GM10266 (cell line): Measurements from ENCODE around the gene MBP.
A peak's percentile ranks its signal among the peaks of the same experiment; 100 is the strongest.

ENCODE experiments used
- DNase-seq: peaks from one replicate; pipeline ENCODE4 v3.0.0; 2012; ENCODE audit errors: extremely low spot score
- CTCF ChIP-seq: IDR thresholded peaks from 2 replicates; pipeline ENCODE4 v1.5.1; 2012; ENCODE audit warnings: mild to moderate bottlenecking, low read depth; ENCODE audit not compliant: control insufficient read depth, insufficient read depth; ENCODE audit errors: missing control alignments

MBP gene

GRCh38 chr18:76982038-76982437, 150.5 kb downstream of the MBP start:
- TF ChIP-seq CTCF = no peak
- DNase-seq = no peak

- DNase-seq = peak; percentile 72
These were observed 151.1 kb downstream of the MBP start for GRCh38 chr18:76981396-76981968.

GRCh38 chr18:76980663-76981395, 151.8 kb downstream of the MBP start:
- no peak for DNase-seq
- no peak for TF ChIP-seq CTCF

More at GRCh38 chr18:76981396-76981968, 151.1 kb downstream of the MBP start:
- TF ChIP-seq CTCF = peak; percentile 39

GRCh38 chr18:76979906-76980305, 152.7 kb downstream of the MBP start:
- no peak for DNase-seq
- no peak for TF ChIP-seq CTCF

GRCh38 chr18:76979111-76979751, 153.4 kb downstream of the MBP start:
- DNase-seq = no peak
- no peak for TF ChIP-seq CTCF

GRCh38 chr18:76978616-76979015, 154.0 kb downstream of the MBP start:
- DNase-seq = no peak
- no peak for TF ChIP-seq CTCF
